GM12891 (cell line): ENCODE results near the gene SCG5.

Experiments used
- POLR2A ChIP-seq: IDR thresholded peaks from 2 replicates; pipeline ENCODE4 v1.6.1; 2011; ENCODE audit warnings: low read depth, low read length, control low read depth
- POLR2AphosphoS5 ChIP-seq: IDR thresholded peaks from 2 replicates; pipeline ENCODE4 v1.6.1; 2011; ENCODE audit warnings: low read depth, low read length, control low read depth

DNA sequence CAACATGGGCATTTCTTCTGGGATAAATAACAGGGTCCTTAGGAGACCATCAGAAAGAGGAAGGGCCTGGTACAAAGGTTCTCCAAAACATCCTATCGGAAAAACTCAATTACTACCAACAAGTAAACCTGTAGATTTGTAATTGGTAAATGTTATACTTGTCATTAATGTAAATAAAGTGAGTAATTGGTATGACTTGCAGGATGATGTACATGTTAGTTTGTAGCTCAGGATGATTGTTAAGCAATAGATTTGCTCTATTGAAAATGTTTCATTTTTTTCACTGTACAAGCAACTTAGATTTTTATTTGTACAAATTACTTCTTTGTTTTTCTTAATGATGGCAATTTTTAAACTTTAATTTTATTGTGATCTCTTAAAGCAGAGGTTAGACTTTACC, 3.8 kb upstream of the SCG5 start:
- TF ChIP-seq POLR2AphosphoS5 (no peak), POLR2A (no peak)
